Activated naive CD4-positive, alpha-beta T cell treated with anti-CD3 and anti-CD28 coated beads for 36 hours (primary cell): ENCODE data around the gene CDHR3. TPM values are rescaled to one million over a fixed set of nuclear protein-coding genes. Genes with fewer than 3 reads are reported as not detected.
"Not testable (repeated sequence)": the region's sequence is repeated elsewhere in the genome, so short reads cannot be mapped to it uniquely, and the experiment has no call there.

Source experiments
- CTCF ChIA-PET: fragments of 350-600 bp; sonication (Branson Sonifier 250); formaldehyde crosslinking; loops from one replicate; lab custom pipeline; 2021; ENCODE audit warnings: antibody characterized with exemption; lab: Charles Lee
- DNase-seq: peaks from one replicate; pipeline ENCODE4 v3.0.0-alpha.2; 2020
- H3K27ac Mint-ChIP-seq: one replicate; pipeline ENCODE4 v1.8.0; 2021; ENCODE audit warnings: mild to moderate bottlenecking, mixed read lengths
- H3K27me3 Mint-ChIP-seq: one replicate; pipeline ENCODE4 v1.8.0; 2021; ENCODE audit warnings: low read depth, mixed read lengths
- H3K36me3 Mint-ChIP-seq: one replicate; pipeline ENCODE4 v1.8.0; 2021; ENCODE audit warnings: low read depth, mixed read lengths
- H3K4me1 Mint-ChIP-seq: one replicate; pipeline ENCODE4 v1.8.0; 2021; ENCODE audit warnings: low read depth, mixed read lengths
- H3K4me3 Mint-ChIP-seq: one replicate; pipeline ENCODE4 v1.8.0; 2021; ENCODE audit warnings: mild to moderate bottlenecking, moderate library complexity, mixed read lengths
- H3K9me3 Mint-ChIP-seq: one replicate; pipeline ENCODE4 v1.8.0; 2021; ENCODE audit warnings: mixed read lengths
- intact Hi-C: fragments of 100-400 bp; cut with micrococcal nuclease; formaldehyde crosslinking; loops from one replicate; pipeline ENCODE4 v1.15.1; 2023
- total RNA-seq, 2 experiments: library from RNA; stranded (reverse); gene quantifications; one replicate each; pipeline ENCODE4 v1.2.3, GENCODE V29; 2021

The CDHR3 gene
- total RNA-seq, 2 experiments from 2014 or later = 0.52 to 0.93 TPM

GRCh38 chr7:105940109-105940508, 23.0 kb upstream of the CDHR3 start:
- CTCF ChIA-PET = interaction anchor here (0.6 kb wide), 1 partner anchor 522 kb away, joined by 5 read pairs; no protein-coding TSS in a partner anchor
- no peak for DNase-seq
- intact Hi-C loops = no loop called here
- H3K36me3 Mint-ChIP-seq = no peaks in the 10 kb centered on the region
- no peaks in the 10 kb centered on the region for H3K4me1 Mint-ChIP-seq
- no peaks in the 10 kb centered on the region for H3K27me3 Mint-ChIP-seq
- no peaks in the 10 kb centered on the region for H3K9me3 Mint-ChIP-seq
- H3K4me3 Mint-ChIP-seq = no peak overlapping the region
- no peak overlapping the region for H3K27ac Mint-ChIP-seq

- H3K4me1 Mint-ChIP-seq = no peaks in the 10 kb centered on the region
- intact Hi-C loops = no loop called here
- CTCF ChIA-PET = no interaction called here
Measured at GRCh38 chr7:105941596-105941995, 21.5 kb upstream of the CDHR3 start.

GRCh38 chr7:105943486-105943885, 19.6 kb upstream of the CDHR3 start:
- no peak overlapping the region for H3K27ac Mint-ChIP-seq
- H3K4me1 Mint-ChIP-seq = no peaks in the 10 kb centered on the region
- DNase-seq = no peak
- no peaks in the 10 kb centered on the region for H3K9me3 Mint-ChIP-seq
- H3K36me3 Mint-ChIP-seq = no peaks in the 10 kb centered on the region
- intact Hi-C loops = no loop called here
- H3K27me3 Mint-ChIP-seq = no peaks in the 10 kb centered on the region
- no peak overlapping the region for H3K4me3 Mint-ChIP-seq
- CTCF ChIA-PET = no interaction called here

More at GRCh38 chr7:105941596-105941995, 21.5 kb upstream of the CDHR3 start:
- H3K27ac Mint-ChIP-seq = no peak overlapping the region
- no peak for DNase-seq
- H3K27me3 Mint-ChIP-seq = no peaks in the 10 kb centered on the region
- H3K36me3 Mint-ChIP-seq = no peaks in the 10 kb centered on the region
- H3K4me3 Mint-ChIP-seq = no peak overlapping the region
- no peaks in the 10 kb centered on the region for H3K9me3 Mint-ChIP-seq

GRCh38 chr7:105945848-105946247, 17.2 kb upstream of the CDHR3 start:
- no peaks in the 10 kb centered on the region for H3K27me3 Mint-ChIP-seq

GRCh38 chr7:105951597-105951996, 11.5 kb upstream of the CDHR3 start:
- no peaks in the 10 kb centered on the region for H3K27me3 Mint-ChIP-seq
- peaks cover 8% of the 10 kb centered on the region for H3K9me3 Mint-ChIP-seq
- no peak overlapping the region for H3K4me3 Mint-ChIP-seq
- no peaks in the 10 kb centered on the region for H3K4me1 Mint-ChIP-seq
- DNase-seq = no peak
- no peak overlapping the region for H3K27ac Mint-ChIP-seq
- intact Hi-C loops = no loop called here
- peaks cover 9% of the 10 kb centered on the region for H3K36me3 Mint-ChIP-seq
- CTCF ChIA-PET = interaction anchor here (0.7 to 0.9 kb wide), 3 partner anchors 14 to 191 kb away, joined by 3 to 4 read pairs (median 3); no protein-coding TSS in a partner anchor

More at GRCh38 chr7:105945848-105946247, 17.2 kb upstream of the CDHR3 start:
- H3K36me3 Mint-ChIP-seq = no peaks in the 10 kb centered on the region
- H3K9me3 Mint-ChIP-seq = no peaks in the 10 kb centered on the region
- CTCF ChIA-PET = interaction anchor here (0.6 kb wide), 1 partner anchor 110 kb away, joined by 4 read pairs; no protein-coding TSS in a partner anchor
- H3K27ac Mint-ChIP-seq = no peak overlapping the region
- H3K4me1 Mint-ChIP-seq = no peaks in the 10 kb centered on the region
- DNase-seq = no peak
- H3K4me3 Mint-ChIP-seq = no peak overlapping the region
- intact Hi-C loops = no loop called here

GRCh38 chr7:105952917-105953595, 10.0 kb upstream of the CDHR3 start:
- CTCF ChIA-PET = interaction anchor here (0.6 to 1.2 kb wide), 2 partner anchors 90 to 318 kb away, joined by 3 read pairs; no protein-coding TSS in a partner anchor
- H3K36me3 Mint-ChIP-seq = peaks cover 9% of the 10 kb centered on the region
- H3K27ac Mint-ChIP-seq = no peak overlapping the region
- no peak overlapping the region for H3K4me3 Mint-ChIP-seq
- peaks cover 8% of the 10 kb centered on the region for H3K9me3 Mint-ChIP-seq
- intact Hi-C loops = no loop called here
- no peak for DNase-seq
- no peaks in the 10 kb centered on the region for H3K27me3 Mint-ChIP-seq
- no peaks in the 10 kb centered on the region for H3K4me1 Mint-ChIP-seq

GRCh38 chr7:105954711-105955110, 8.4 kb upstream of the CDHR3 start:
- peaks cover 8% of the 10 kb centered on the region for H3K9me3 Mint-ChIP-seq
- H3K4me1 Mint-ChIP-seq = no peaks in the 10 kb centered on the region
- intact Hi-C loops = no loop called here
- no peak for DNase-seq
- H3K27ac Mint-ChIP-seq = no peak overlapping the region
- H3K27me3 Mint-ChIP-seq = no peaks in the 10 kb centered on the region
- H3K36me3 Mint-ChIP-seq = peaks cover 9% of the 10 kb centered on the region
- no peak overlapping the region for H3K4me3 Mint-ChIP-seq
- CTCF ChIA-PET = interaction anchor here (1.0 kb wide), 1 partner anchor 17 kb away, joined by 3 read pairs; no protein-coding TSS in a partner anchor

GRCh38 chr7:105955651-105956466, 7.2 kb upstream of the CDHR3 start:
- H3K4me1 Mint-ChIP-seq, H3K27ac Mint-ChIP-seq, H3K27me3 Mint-ChIP-seq, H3K4me3 Mint-ChIP-seq, H3K36me3 Mint-ChIP-seq, intact Hi-C loops, DNase-seq, H3K9me3 Mint-ChIP-seq: not testable (repeated sequence)
- CTCF ChIA-PET = interaction anchor here (0.9 kb wide), 1 partner anchor 195 kb away, joined by 4 read pairs; no protein-coding TSS in a partner anchor

GRCh38 chr7:105958012-105958411, 5.1 kb upstream of the CDHR3 start:
- H3K9me3 Mint-ChIP-seq = no peaks in the 10 kb centered on the region
- H3K27ac Mint-ChIP-seq = no peak overlapping the region
- no peaks in the 10 kb centered on the region for H3K36me3 Mint-ChIP-seq
- no peak overlapping the region for H3K4me3 Mint-ChIP-seq
- no peaks in the 10 kb centered on the region for H3K4me1 Mint-ChIP-seq
- DNase-seq = no peak
- intact Hi-C loops = no loop called here
- H3K27me3 Mint-ChIP-seq = no peaks in the 10 kb centered on the region
- CTCF ChIA-PET = interaction anchor here (0.6 to 1.0 kb wide), 2 partner anchors 312 to 382 kb away, joined by 3 to 4 read pairs; no protein-coding TSS in a partner anchor

- CTCF ChIA-PET = no interaction called here
- Mint-ChIP-seq H3K27me3 (no peaks in the 10 kb centered on the region), H3K9me3 (peaks cover 2% of the 10 kb centered on the region), H3K36me3 (no peaks in the 10 kb centered on the region), H3K27ac (no peak overlapping the region), H3K4me3 (no peak overlapping the region), H3K4me1 (no peaks in the 10 kb centered on the region)
- no peak for DNase-seq
- intact Hi-C loops = no loop called here
Measured at GRCh38 chr7:105962353-105962752, 711 bp upstream of the CDHR3 start.

- Mint-ChIP-seq H3K4me1 (no peaks in the 10 kb centered on the region), H3K4me3 (no peak overlapping the region), H3K27me3 (no peaks in the 10 kb centered on the region), H3K9me3 (peaks cover 2% of the 10 kb centered on the region), H3K27ac (no peak overlapping the region), H3K36me3 (no peaks in the 10 kb centered on the region)
- intact Hi-C loops = no loop called here
- no peak for DNase-seq
- CTCF ChIA-PET = interaction anchor here (0.6 to 1.3 kb wide), 3 partner anchors 63 to 108 kb away, joined by 3 to 6 read pairs (median 5); no protein-coding TSS in a partner anchor
Measured at GRCh38 chr7:105971845-105972244, 8.8 kb downstream of the CDHR3 start.

- H3K27me3 Mint-ChIP-seq = no peaks in the 10 kb centered on the region
- H3K9me3 Mint-ChIP-seq = no peaks in the 10 kb centered on the region
- H3K4me3 Mint-ChIP-seq = no peak overlapping the region
- intact Hi-C loops = no loop called here
- no peaks in the 10 kb centered on the region for H3K36me3 Mint-ChIP-seq
- DNase-seq = no peak
- no peak overlapping the region for H3K27ac Mint-ChIP-seq
- no peaks in the 10 kb centered on the region for H3K4me1 Mint-ChIP-seq
- CTCF ChIA-PET = interaction anchor here (0.6 to 1.3 kb wide), 2 partner anchors 62 to 95 kb away, joined by 5 to 6 read pairs; no protein-coding TSS in a partner anchor
Measured at GRCh38 chr7:105972276-105972675, 9.2 kb downstream of the CDHR3 start.
